ENCODE data around the gene CBX4. TPM values are rescaled to one million over a fixed set of nuclear protein-coding genes. Genes with fewer than 3 reads are reported as not detected.

The CBX4 gene
- total RNA-seq, 1 donor from 2014 or later = 6.8 TPM

GRCh38 chr17:79829457-79829856, 9.8 kb downstream of the CBX4 start:
- Mint-ChIP-seq H3K27me3 (ENCODE audit: unreplicated experiment) (peaks cover 26% of the 10 kb centered on the region), H3K4me1 (ENCODE audit: unreplicated experiment) (peaks cover 20% of the 10 kb centered on the region), H3K27ac (ENCODE audit: unreplicated experiment) (no peak overlapping the region), H3K9me3 (ENCODE audit: unreplicated experiment) (no peaks in the 10 kb centered on the region), H3K4me3 (ENCODE audit: unreplicated experiment) (no peak overlapping the region), H3K36me3 (ENCODE audit: low read depth, unreplicated experiment) (peaks cover 2% of the 10 kb centered on the region)
- TF ChIP-seq CTCF (IDR thresholded peaks at IDR 0.05; ENCODE audit: unreplicated experiment) = no peak
- no peak for DNase-seq (ENCODE audit: low spot score)

- H3K4me1 Mint-ChIP-seq (ENCODE audit: unreplicated experiment) = peaks cover 20% of the 10 kb centered on the region
- no peak for DNase-seq (ENCODE audit: low spot score)
- no peaks in the 10 kb centered on the region for H3K9me3 Mint-ChIP-seq (ENCODE audit: unreplicated experiment)
- no peak overlapping the region for H3K4me3 Mint-ChIP-seq (ENCODE audit: unreplicated experiment)
- peaks cover 5% of the 10 kb centered on the region for H3K36me3 Mint-ChIP-seq (ENCODE audit: low read depth, unreplicated experiment)
- peaks cover 24% of the 10 kb centered on the region for H3K27me3 Mint-ChIP-seq (ENCODE audit: unreplicated experiment)
- H3K27ac Mint-ChIP-seq (ENCODE audit: unreplicated experiment) = no peak overlapping the region
- no peak for TF ChIP-seq CTCF (IDR thresholded peaks at IDR 0.05; ENCODE audit: unreplicated experiment)
These were observed 10.2 kb downstream of the CBX4 start for GRCh38 chr17:79829004-79829403.

GRCh38 chr17:79826841-79827578, 12.2 kb downstream of the CBX4 start:
- Mint-ChIP-seq H3K4me1 (ENCODE audit: unreplicated experiment) (peaks cover 20% of the 10 kb centered on the region), H3K27ac (ENCODE audit: unreplicated experiment) (no peak overlapping the region), H3K9me3 (ENCODE audit: unreplicated experiment) (no peaks in the 10 kb centered on the region), H3K27me3 (ENCODE audit: unreplicated experiment) (peaks cover 23% of the 10 kb centered on the region), H3K36me3 (ENCODE audit: low read depth, unreplicated experiment) (peaks cover 5% of the 10 kb centered on the region), H3K4me3 (ENCODE audit: unreplicated experiment) (no peak overlapping the region)
- DNase-seq (ENCODE audit: low spot score) = no peak
- TF ChIP-seq CTCF (IDR thresholded peaks at IDR 0.05; ENCODE audit: unreplicated experiment) = no peak

GRCh38 chr17:79826204-79826680, 13.0 kb downstream of the CBX4 start:
- H3K27me3 Mint-ChIP-seq (ENCODE audit: unreplicated experiment) = peaks cover 20% of the 10 kb centered on the region
- H3K27ac Mint-ChIP-seq (ENCODE audit: unreplicated experiment) = no peak overlapping the region
- no peaks in the 10 kb centered on the region for H3K9me3 Mint-ChIP-seq (ENCODE audit: unreplicated experiment)
- TF ChIP-seq CTCF (IDR thresholded peaks at IDR 0.05; ENCODE audit: unreplicated experiment) = no peak
- no peak for DNase-seq (ENCODE audit: low spot score)
- peaks cover 22% of the 10 kb centered on the region for H3K4me1 Mint-ChIP-seq (ENCODE audit: unreplicated experiment)
- H3K36me3 Mint-ChIP-seq (ENCODE audit: low read depth, unreplicated experiment) = peaks cover 5% of the 10 kb centered on the region
- no peak overlapping the region for H3K4me3 Mint-ChIP-seq (ENCODE audit: unreplicated experiment)

- H3K36me3 Mint-ChIP-seq (ENCODE audit: low read depth, unreplicated experiment) = peaks cover 5% of the 10 kb centered on the region
- H3K27me3 Mint-ChIP-seq (ENCODE audit: unreplicated experiment) = peaks cover 20% of the 10 kb centered on the region
- no peak for DNase-seq (ENCODE audit: low spot score)
These were observed 13.7 kb downstream of the CBX4 start for GRCh38 chr17:79825580-79825921.

More at GRCh38 chr17:79825580-79825921, 13.7 kb downstream of the CBX4 start:
- Mint-ChIP-seq H3K27ac (ENCODE audit: unreplicated experiment) (no peak overlapping the region), H3K9me3 (ENCODE audit: unreplicated experiment) (no peaks in the 10 kb centered on the region), H3K4me1 (ENCODE audit: unreplicated experiment) (peaks cover 23% of the 10 kb centered on the region), H3K4me3 (ENCODE audit: unreplicated experiment) (no peak overlapping the region)
- no peak for TF ChIP-seq CTCF (IDR thresholded peaks at IDR 0.05; ENCODE audit: unreplicated experiment)

All from endothelial cell (in vitro differentiated cells).